MCF 10A (cell line): ENCODE data around the gene TRAF5. TPM values are rescaled to one million over a fixed set of nuclear protein-coding genes. Genes with fewer than 3 reads are reported as not detected.

Experiments used
- BruUV-seq: library from RNA; stranded (reverse); fragments of 400-500 nt; replicated peaks from 2 replicates; lab custom pipeline; 2021; lab: Mats Ljungman, UMichigan
- CTCF ChIA-PET: fragments of 300-600 bp; sonication (Branson Sonifier 250); formaldehyde crosslinking; extraction: SDS; loops from one replicate; lab custom pipeline; 2021; ENCODE audit warnings: antibody characterized with exemption, inconsistent platforms; lab: Yijun Ruan, JAX
- POLR2A ChIA-PET: fragments of 300-600, 350-650 bp; sonication (Branson Sonifier 250); formaldehyde crosslinking; extraction: SDS; loops from one replicate; lab custom pipeline; 2020; ENCODE audit warnings: antibody characterized with exemption, inconsistent platforms; lab: Yijun Ruan, JAX
- DNase-seq: peaks from one replicate; pipeline ENCODE4 v3.0.0-alpha.2; 2018; ENCODE audit not compliant: unreplicated experiment
- H3K27ac Mint-ChIP-seq: one replicate; pipeline ENCODE4 v1.8.0; 2022; ENCODE audit warnings: mild to moderate bottlenecking, low read depth, mixed read lengths; ENCODE audit not compliant: unreplicated experiment
- H3K27me3 Mint-ChIP-seq: one replicate; pipeline ENCODE4 v1.8.0; 2022; ENCODE audit warnings: mixed read lengths; ENCODE audit not compliant: insufficient read depth, unreplicated experiment
- H3K36me3 Mint-ChIP-seq: one replicate; pipeline ENCODE4 v1.8.0; 2022; ENCODE audit warnings: mild to moderate bottlenecking, moderate library complexity, mixed read lengths; ENCODE audit not compliant: insufficient read depth, unreplicated experiment
- H3K4me1 Mint-ChIP-seq: one replicate; pipeline ENCODE4 v1.8.0; 2022; ENCODE audit warnings: mixed read lengths; ENCODE audit not compliant: insufficient read depth, unreplicated experiment
- H3K4me3 Mint-ChIP-seq: one replicate; pipeline ENCODE4 v1.8.0; 2022; ENCODE audit warnings: mild to moderate bottlenecking, moderate library complexity, mixed read lengths; ENCODE audit not compliant: unreplicated experiment
- H3K9me3 Mint-ChIP-seq: one replicate; pipeline ENCODE4 v1.8.0; 2022; ENCODE audit warnings: mixed read lengths; ENCODE audit not compliant: unreplicated experiment
- CTCF ChIP-seq: fragments of 200-600 bp; IDR thresholded peaks from one replicate; pipeline ENCODE4 v1.8.0; 2022; ENCODE audit warnings: antibody characterized with exemption, mild to moderate bottlenecking; ENCODE audit not compliant: unreplicated experiment
- intact Hi-C: fragments of 100-400 bp; cut with micrococcal nuclease; formaldehyde crosslinking; loops from 2 replicates; pipeline ENCODE4 v1.14.1; 2022
- total RNA-seq: library from RNA; stranded (reverse); gene quantifications from 2 replicates; pipeline ENCODE4 v1.2.3, GENCODE V29; 2022

Gene TRAF5
- total RNA-seq, 1 experiment from 2014 or later = 16.0 TPM

GRCh38 chr1:211352465-211352864 lies 25.8 kb downstream of the TRAF5 start:
- no peak overlapping the region for H3K4me3 Mint-ChIP-seq
- peaks cover 7% of the 10 kb centered on the region for H3K9me3 Mint-ChIP-seq
- BruUV-seq = no TSS peak
- no peak overlapping the region for H3K27ac Mint-ChIP-seq
- peaks cover 9% of the 10 kb centered on the region for H3K36me3 Mint-ChIP-seq
- ChIA-PET CTCF (interaction anchor here (0.5 to 3.1 kb wide), 12 partner anchors 9 to 622 kb away, joined by 3 to 15 read pairs (median 4); no protein-coding TSS in a partner anchor), POLR2A (interaction anchor here (1.0 kb wide), 1 partner anchor 11 kb away, joined by 3 read pairs; no protein-coding TSS in a partner anchor)
- H3K27me3 Mint-ChIP-seq = no peaks in the 10 kb centered on the region
- intact Hi-C loops = loop anchor here (2.0 kb wide), 1 partner anchor 30 kb away; no protein-coding TSS in a partner anchor
- no peak for TF ChIP-seq CTCF
- no peak for DNase-seq
- peaks cover 12% of the 10 kb centered on the region for H3K4me1 Mint-ChIP-seq

DNA sequence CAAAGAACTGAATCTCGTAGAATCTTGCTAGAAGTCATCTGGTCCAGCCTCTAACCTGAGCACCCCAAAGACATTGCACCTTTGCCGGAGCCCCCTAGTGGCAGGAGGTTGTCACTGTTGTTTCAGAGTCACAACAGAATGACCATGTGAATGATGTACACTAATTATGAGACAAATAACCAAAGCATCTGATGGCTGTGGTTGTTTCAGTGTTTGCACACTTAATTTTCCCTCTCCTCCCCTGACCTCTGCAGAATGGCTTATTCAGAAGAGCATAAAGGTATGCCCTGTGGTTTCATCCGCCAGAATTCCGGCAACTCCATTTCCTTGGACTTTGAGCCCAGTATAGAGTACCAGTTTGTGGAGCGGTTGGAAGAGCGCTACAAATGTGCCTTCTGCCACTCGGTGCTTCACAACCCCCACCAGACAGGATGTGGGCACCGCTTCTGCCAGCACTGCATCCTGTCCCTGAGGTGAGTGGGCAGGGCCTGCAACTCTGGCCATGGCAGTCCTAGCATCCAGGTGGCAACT lies 26.4 kb downstream of the TRAF5 start:
- BruUV-seq = no TSS peak
- ChIA-PET POLR2A (no interaction called here), CTCF (interaction anchor here (0.6 to 1.5 kb wide), 3 partner anchors 12 to 162 kb away, joined by 3 to 13 read pairs (median 5); no protein-coding TSS in a partner anchor)
- intact Hi-C loops = loop anchor here (2.0 kb wide), 1 partner anchor 30 kb away; no protein-coding TSS in a partner anchor
- Mint-ChIP-seq H3K27ac (no peak overlapping the region), H3K4me3 (no peak overlapping the region), H3K9me3 (peaks cover 7% of the 10 kb centered on the region), H3K27me3 (no peaks in the 10 kb centered on the region), H3K36me3 (peaks cover 9% of the 10 kb centered on the region), H3K4me1 (peaks cover 15% of the 10 kb centered on the region)
- DNase-seq = peak; percentile 78
- TF ChIP-seq CTCF = peak; percentile 93

DNA sequence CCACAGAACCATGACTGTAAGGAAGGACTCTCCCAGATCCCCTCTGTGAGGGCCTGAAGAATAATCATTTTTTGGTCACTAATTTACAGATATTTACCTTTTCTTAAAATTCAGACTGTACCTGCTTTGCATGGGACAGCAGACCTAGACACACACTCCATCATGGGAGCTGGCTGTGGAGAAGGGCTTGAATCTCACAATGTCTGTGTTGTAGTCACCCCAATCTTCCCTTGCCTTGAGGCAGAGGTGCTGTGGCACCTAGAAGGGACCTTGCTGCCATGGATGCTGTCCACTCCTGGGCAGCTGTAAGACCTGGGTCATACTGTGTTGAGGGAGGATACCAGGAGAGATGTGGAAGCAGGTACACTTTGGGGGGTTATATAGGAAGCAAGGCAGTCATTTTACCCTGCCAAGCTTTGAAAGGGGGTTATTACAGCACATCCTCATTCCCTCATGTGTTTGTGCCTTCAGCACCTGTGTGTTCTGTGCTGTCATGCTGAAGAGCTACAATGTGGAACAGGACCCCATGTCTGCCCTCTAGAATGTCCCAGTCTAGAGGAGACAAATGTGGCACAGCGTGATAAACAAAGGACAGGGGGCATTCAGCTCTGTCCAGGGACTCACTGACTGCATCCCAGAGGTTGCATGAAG lies 27.1 kb downstream of the TRAF5 start:
- Mint-ChIP-seq H3K27ac (no peak overlapping the region), H3K9me3 (peaks cover 7% of the 10 kb centered on the region), H3K4me1 (peaks cover 15% of the 10 kb centered on the region), H3K36me3 (peaks cover 9% of the 10 kb centered on the region), H3K27me3 (no peaks in the 10 kb centered on the region), H3K4me3 (no peak overlapping the region)
- no TSS peak for BruUV-seq
- intact Hi-C loops = loop anchor here (2.0 kb wide), 1 partner anchor 31 kb away; no protein-coding TSS in a partner anchor
- no peak for DNase-seq
- no peak for TF ChIP-seq CTCF
- ChIA-PET POLR2A (interaction anchor here (0.5 kb wide), 1 partner anchor 189 kb away, joined by 3 read pairs; no protein-coding TSS in a partner anchor), CTCF (interaction anchor here (0.6 to 6.9 kb wide), 7 partner anchors 9 to 1975 kb away, joined by 3 to 65 read pairs (median 5); no protein-coding TSS in a partner anchor)

DNA sequence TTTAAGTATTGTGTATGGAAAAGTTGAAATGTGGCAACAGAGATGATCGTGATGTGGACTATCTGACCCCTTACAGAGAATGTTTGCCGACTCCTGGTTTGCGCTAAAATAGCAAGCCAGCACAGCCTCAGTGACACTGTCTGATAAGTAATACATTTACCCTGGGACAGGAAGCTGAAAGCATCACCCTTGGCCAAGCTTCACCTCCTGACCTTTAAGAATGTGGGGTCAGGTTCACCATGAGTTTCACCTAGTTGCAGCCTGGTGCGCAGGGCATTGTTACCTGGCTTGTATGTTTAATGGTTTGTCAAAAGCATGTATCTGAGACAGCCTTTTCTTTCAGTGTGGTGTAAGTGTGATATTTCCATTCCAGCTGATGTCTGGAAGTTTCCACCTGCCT lies 29.2 kb downstream of the TRAF5 start:
- Mint-ChIP-seq H3K4me3 (no peak overlapping the region), H3K27ac (no peak overlapping the region), H3K36me3 (peaks cover 13% of the 10 kb centered on the region), H3K9me3 (peaks cover 7% of the 10 kb centered on the region), H3K4me1 (peaks cover 32% of the 10 kb centered on the region), H3K27me3 (no peaks in the 10 kb centered on the region)
- intact Hi-C loops = no loop called here
- no TSS peak for BruUV-seq
- no peak for DNase-seq
- ChIA-PET POLR2A (interaction anchor here (0.6 to 2.4 kb wide), 8 partner anchors 9 to 224 kb away, joined by 3 to 8 read pairs (median 4); partner anchors contain the start of gene SLC30A1), CTCF (interaction anchor here (0.6 to 6.9 kb wide), 7 partner anchors 9 to 903 kb away, joined by 3 to 65 read pairs (median 6); no protein-coding TSS in a partner anchor)
- TF ChIP-seq CTCF = no peak
